PFSK-1 (cell line): Measurements from ENCODE around the gene LSAMP.

Source experiments
- POLR2AphosphoS5 ChIP-seq: IDR thresholded peaks from 2 replicates; pipeline ENCODE4 v1.6.1; 2012; ENCODE audit warnings: low read depth, mild to moderate bottlenecking, control low read depth, low read length, moderate library complexity
- SIN3A ChIP-seq: IDR thresholded peaks from 2 replicates; pipeline ENCODE4 v1.6.1; 2012; ENCODE audit warnings: mild to moderate bottlenecking, low read length, moderate library complexity, borderline replicate concordance; ENCODE audit not compliant: insufficient read depth
- TAF1 ChIP-seq: IDR thresholded peaks from 2 replicates; pipeline ENCODE4 v1.6.1; 2012; ENCODE audit warnings: low read length, control low read depth, borderline replicate concordance; ENCODE audit not compliant: insufficient read depth
- TF ChIP-seq, protein P1 (sequence below), 2 experiments: IDR thresholded peaks; 2 replicates each; pipeline versions ENCODE4 v1.6.1 to v1.8.0; 2011 to 2012; ENCODE audit warnings: low read depth in 2 of 2, low read length in 2 of 2, control low read depth in 1 of 2, inconsistent platforms in 1 of 2, mild to moderate bottlenecking in 1 of 2, moderate library complexity in 1 of 2; ENCODE audit not compliant: insufficient read depth in 1 of 2

DNA sequence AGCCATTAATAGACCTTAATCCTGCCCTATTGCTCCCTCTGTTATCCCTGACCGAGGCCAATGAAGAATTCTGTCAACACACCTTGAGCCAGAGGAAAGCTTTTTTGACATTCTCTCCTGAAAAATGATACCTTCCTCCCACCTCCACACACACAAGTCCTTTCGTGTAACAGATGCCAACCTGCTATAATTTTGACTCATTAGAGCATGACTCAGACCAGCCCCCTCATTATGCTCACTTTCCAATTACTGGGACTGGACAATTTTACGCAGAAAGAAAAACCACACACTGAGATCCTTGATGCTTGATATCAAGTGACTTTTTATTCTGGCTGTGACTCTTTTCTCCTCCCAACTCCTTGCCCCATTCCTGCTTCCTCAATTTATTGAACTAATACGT is 50.9 kb downstream of the LSAMP start:
- TF ChIP-seq, protein P1, sequence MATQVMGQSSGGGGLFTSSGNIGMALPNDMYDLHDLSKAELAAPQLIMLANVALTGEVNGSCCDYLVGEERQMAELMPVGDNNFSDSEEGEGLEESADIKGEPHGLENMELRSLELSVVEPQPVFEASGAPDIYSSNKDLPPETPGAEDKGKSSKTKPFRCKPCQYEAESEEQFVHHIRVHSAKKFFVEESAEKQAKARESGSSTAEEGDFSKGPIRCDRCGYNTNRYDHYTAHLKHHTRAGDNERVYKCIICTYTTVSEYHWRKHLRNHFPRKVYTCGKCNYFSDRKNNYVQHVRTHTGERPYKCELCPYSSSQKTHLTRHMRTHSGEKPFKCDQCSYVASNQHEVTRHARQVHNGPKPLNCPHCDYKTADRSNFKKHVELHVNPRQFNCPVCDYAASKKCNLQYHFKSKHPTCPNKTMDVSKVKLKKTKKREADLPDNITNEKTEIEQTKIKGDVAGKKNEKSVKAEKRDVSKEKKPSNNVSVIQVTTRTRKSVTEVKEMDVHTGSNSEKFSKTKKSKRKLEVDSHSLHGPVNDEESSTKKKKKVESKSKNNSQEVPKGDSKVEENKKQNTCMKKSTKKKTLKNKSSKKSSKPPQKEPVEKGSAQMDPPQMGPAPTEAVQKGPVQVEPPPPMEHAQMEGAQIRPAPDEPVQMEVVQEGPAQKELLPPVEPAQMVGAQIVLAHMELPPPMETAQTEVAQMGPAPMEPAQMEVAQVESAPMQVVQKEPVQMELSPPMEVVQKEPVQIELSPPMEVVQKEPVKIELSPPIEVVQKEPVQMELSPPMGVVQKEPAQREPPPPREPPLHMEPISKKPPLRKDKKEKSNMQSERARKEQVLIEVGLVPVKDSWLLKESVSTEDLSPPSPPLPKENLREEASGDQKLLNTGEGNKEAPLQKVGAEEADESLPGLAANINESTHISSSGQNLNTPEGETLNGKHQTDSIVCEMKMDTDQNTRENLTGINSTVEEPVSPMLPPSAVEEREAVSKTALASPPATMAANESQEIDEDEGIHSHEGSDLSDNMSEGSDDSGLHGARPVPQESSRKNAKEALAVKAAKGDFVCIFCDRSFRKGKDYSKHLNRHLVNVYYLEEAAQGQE (IDR thresholded peaks at IDR 0.05; ENCODE audit: insufficient read depth in 1 of 2, low read depth in 2 of 2, low read length in 2 of 2), result no peak
- TF ChIP-seq TAF1 (no peak), POLR2AphosphoS5 (no peak), SIN3A (no peak)
